IMR-90 (cell line): ENCODE measurements around the gene ADAMTS6. TPM values are rescaled to one million over a fixed set of nuclear protein-coding genes. Genes with fewer than 3 reads are reported as not detected.
A peak's percentile ranks its signal among the peaks of the same experiment; 100 is the strongest.

ENCODE experiments used
- ATAC-seq: fragments of 200-7000 bp; cut with Tn5 transposase; 2 replicates; pipeline ENCODE4 v1.9.1; 2020; ENCODE audit warnings: low read depth, mild to moderate bottlenecking, moderate library complexity
- BruUV-seq: library from RNA; stranded (reverse); fragments of 400-500 nt; replicated peaks from 2 replicates; lab custom pipeline; 2021; lab: Mats Ljungman, UMichigan
- CTCF ChIA-PET: fragments of 300-600 bp; formaldehyde crosslinking; extraction: SDS; loops from one replicate; lab custom pipeline; 2021; ENCODE audit warnings: antibody characterized with exemption; lab: Yijun Ruan, JAX
- POLR2A ChIA-PET: fragments of 300-600 bp; sonication (Branson Sonifier 250); formaldehyde crosslinking; loops from one replicate; lab custom pipeline; 2022; ENCODE audit warnings: antibody characterized with exemption; ENCODE audit not compliant: unreplicated experiment; lab: Charles Lee
- DNase-seq: peaks from one replicate; pipeline ENCODE4 v3.0.0; 2013
- H2AFZ ChIP-seq: replicated peaks from 2 replicates; pipeline ENCODE3; 2013; ENCODE audit warnings: low read length, mild to moderate bottlenecking; ENCODE audit not compliant: poor library complexity
- H2AK5ac ChIP-seq: 2 replicates; pipeline ENCODE4 v1.6.1; 2013; ENCODE audit warnings: low read depth, low read length, inconsistent platforms
- H2AK9ac ChIP-seq: replicated peaks from 2 replicates; pipeline ENCODE3; 2013; ENCODE audit warnings: mild to moderate bottlenecking, low read depth, low read length, moderate library complexity; ENCODE audit not compliant: poor library complexity
- H2BK120ac ChIP-seq: 2 replicates; pipeline ENCODE4 v1.6.1; 2013; ENCODE audit warnings: low read depth, low read length, inconsistent platforms
- H2BK15ac ChIP-seq: 3 replicates; pipeline ENCODE4 v1.6.1; 2013; ENCODE audit warnings: low read depth, low read length, inconsistent platforms
- H2BK20ac ChIP-seq: 2 replicates; pipeline ENCODE4 v1.6.1; 2013; ENCODE audit warnings: low read depth, mild to moderate bottlenecking, inconsistent platforms, low read length, moderate library complexity
- H2BK5ac ChIP-seq: 2 replicates; pipeline ENCODE4 v1.6.1; 2013; ENCODE audit warnings: mild to moderate bottlenecking, low read depth, low read length, inconsistent platforms; ENCODE audit not compliant: poor library complexity, severe bottlenecking
- H3K14ac ChIP-seq: replicated peaks from 2 replicates; pipeline ENCODE4 v1.6.1; 2013; ENCODE audit warnings: low read depth, low read length, inconsistent platforms
- H3K18ac ChIP-seq: 2 replicates; pipeline ENCODE4 v1.6.1; 2013; ENCODE audit warnings: low read depth, low read length, control low read depth
- H3K23ac ChIP-seq: 2 replicates; pipeline ENCODE4 v1.6.1; 2013; ENCODE audit warnings: low read depth, low read length, inconsistent platforms
- H3K27ac ChIP-seq: 2 replicates; pipeline ENCODE4 v1.5.1; 2013; ENCODE audit warnings: mild to moderate bottlenecking, control low read depth, low read length; ENCODE audit not compliant: insufficient read depth
- H3K27me3 ChIP-seq: 2 replicates; pipeline ENCODE4 v1.6.1; 2013; ENCODE audit warnings: low read length; ENCODE audit not compliant: control insufficient read depth, insufficient read depth
- H3K36me3 ChIP-seq: 2 replicates; pipeline ENCODE4 v1.6.1; 2013; ENCODE audit warnings: low read length, mixed read lengths; ENCODE audit not compliant: control insufficient read depth, insufficient read depth
- H3K4ac ChIP-seq: 2 replicates; pipeline ENCODE4 v1.6.1; 2013; ENCODE audit warnings: low read depth, low read length, inconsistent platforms
- H3K4me1 ChIP-seq: 2 replicates; pipeline ENCODE4 v1.6.1; 2013; ENCODE audit warnings: low read length, mixed read lengths; ENCODE audit not compliant: control insufficient read depth, insufficient read depth
- H3K4me2 ChIP-seq: 2 replicates; pipeline ENCODE4 v1.6.1; 2013; ENCODE audit warnings: low read depth, mild to moderate bottlenecking, control low read depth, low read length, moderate library complexity
- H3K4me3 ChIP-seq: 2 replicates; pipeline ENCODE4 v1.5.1; 2013; ENCODE audit warnings: low read depth, mild to moderate bottlenecking, control low read depth, low read length, moderate library complexity; ENCODE audit not compliant: insufficient read depth
- H3K56ac ChIP-seq: 2 replicates; pipeline ENCODE4 v1.6.1; 2013; ENCODE audit warnings: low read length, inconsistent platforms; ENCODE audit not compliant: insufficient read depth; ENCODE audit errors: extremely low read depth
- H3K79me1 ChIP-seq, 2 experiments: 2 replicates each; pipeline ENCODE4 v1.6.1; 2013; ENCODE audit warnings: low read length in 2 of 2, inconsistent platforms in 1 of 2, low read depth in 1 of 2
- H3K9ac ChIP-seq: 2 replicates; pipeline ENCODE4 v1.6.1; 2013; ENCODE audit warnings: low read depth, low read length, control low read depth
- H3K9me1 ChIP-seq: 2 replicates; pipeline ENCODE4 v1.6.1; 2013; ENCODE audit warnings: low read length, inconsistent platforms; ENCODE audit not compliant: insufficient read depth
- H3K9me3 ChIP-seq: 2 replicates; pipeline ENCODE4 v1.6.1; 2013; ENCODE audit warnings: low read length; ENCODE audit not compliant: control insufficient read depth, insufficient read depth
- H4K20me1 ChIP-seq: 2 replicates; pipeline ENCODE4 v1.6.1; 2013; ENCODE audit warnings: low read length, inconsistent platforms; ENCODE audit not compliant: insufficient read depth
- H4K5ac ChIP-seq: 2 replicates; pipeline ENCODE4 v1.6.1; 2013; ENCODE audit warnings: mild to moderate bottlenecking, low read depth, low read length, control low read depth
- H4K8ac ChIP-seq, 2 experiments: 2 replicates each; pipeline ENCODE4 v1.6.1; 2013; ENCODE audit warnings: low read depth in 2 of 2, low read length in 2 of 2, control low read depth in 1 of 2, inconsistent platforms in 1 of 2
- H4K91ac ChIP-seq: 2 replicates; pipeline ENCODE4 v1.6.1; 2013; ENCODE audit warnings: low read depth, low read length, inconsistent platforms; ENCODE audit not compliant: insufficient read depth
- BHLHE40 ChIP-seq: fragments of 150-350 bp; IDR thresholded peaks from 2 replicates; pipeline ENCODE4 v1.6.1; 2016; ENCODE audit warnings: mild to moderate bottlenecking, low read depth, low read length
- CEBPB ChIP-seq: IDR thresholded peaks from 2 replicates; pipeline ENCODE4 v1.6.1; 2012; ENCODE audit warnings: low read depth, low read length, improper control_type of control experiment
- CHD1 ChIP-seq: IDR thresholded peaks from 2 replicates; pipeline ENCODE4 v1.6.1; 2012; ENCODE audit warnings: low read depth, low read length, improper control_type of control experiment
- CTCF ChIP-seq: conservative IDR thresholded peaks from 2 replicates; pipeline ENCODE4 v1.5.1; 2012; ENCODE audit warnings: mild to moderate bottlenecking, low read depth, low read length, improper control_type of control experiment
- ELK1 ChIP-seq: fragments of 150-350 bp; IDR thresholded peaks from 2 replicates; pipeline ENCODE4 v1.6.1; 2016; ENCODE audit warnings: low read depth, mild to moderate bottlenecking, low read length, moderate library complexity, borderline replicate concordance
- FOS ChIP-seq: fragments of 150-350 bp; IDR thresholded peaks from 2 replicates; pipeline ENCODE4 v1.6.1; 2016; ENCODE audit warnings: low read depth, low read length
- MAFK ChIP-seq: IDR thresholded peaks from 2 replicates; pipeline ENCODE4 v1.6.1; 2012; ENCODE audit warnings: low read depth, low read length, improper control_type of control experiment
- MAZ ChIP-seq: IDR thresholded peaks from 2 replicates; pipeline ENCODE4 v1.6.1; 2012; ENCODE audit warnings: low read depth, mild to moderate bottlenecking, low read length, improper control_type of control experiment, moderate library complexity, borderline replicate concordance
- MXI1 ChIP-seq: IDR thresholded peaks from 2 replicates; pipeline ENCODE4 v1.6.1; 2012; ENCODE audit warnings: low read depth, mild to moderate bottlenecking, low read length, moderate library complexity, borderline replicate concordance
- NFE2L2 ChIP-seq: fragments of 150-350 bp; IDR thresholded peaks from 2 replicates; pipeline ENCODE4 v1.6.1; 2016; ENCODE audit warnings: low read depth, mild to moderate bottlenecking, low read length
- POLR2A ChIP-seq: IDR thresholded peaks from 2 replicates; pipeline ENCODE4 v1.6.1; 2012; ENCODE audit warnings: mild to moderate bottlenecking, low read depth, low read length
- RAD21 ChIP-seq: IDR thresholded peaks from 2 replicates; pipeline ENCODE4 v1.6.1; 2012; ENCODE audit warnings: low read length, improper control_type of control experiment
- RCOR1 ChIP-seq: IDR thresholded peaks from 2 replicates; pipeline ENCODE4 v1.6.1; 2012; ENCODE audit warnings: mild to moderate bottlenecking, low read length, improper control_type of control experiment; ENCODE audit not compliant: insufficient replicate concordance
- RFX5 ChIP-seq: IDR thresholded peaks from 2 replicates; pipeline ENCODE4 v1.8.0; 2012; ENCODE audit warnings: low read depth, mild to moderate bottlenecking, low read length, moderate library complexity
- SMC3 ChIP-seq: fragments of 150-350 bp; IDR thresholded peaks from 2 replicates; pipeline ENCODE4 v1.6.1; 2016; ENCODE audit warnings: low read depth, mild to moderate bottlenecking, antibody characterized with exemption, low read length, moderate library complexity
- USF2 ChIP-seq: fragments of 150-350 bp; IDR thresholded peaks from 2 replicates; pipeline ENCODE4 v1.6.1; 2017; ENCODE audit warnings: mild to moderate bottlenecking, antibody characterized with exemption, low read length, low read depth
- WGBS, 2 experiments: methylation state at CpG; one replicate each; pipeline versions ENCODE4 v1.1.5 to v1.1.7; 2013; ENCODE audit warnings: missing lambda C conversion rate in 2 of 2; ENCODE audit not compliant: insufficient read length in 1 of 2; ENCODE audit errors: extremely low coverage in 2 of 2; 5-methylcytosine and 5-hydroxymethylcytosine counted together
- dilution Hi-C: fragments of 300-500 bp; cut with HindIII; formaldehyde crosslinking; loops from one replicate; pipeline ENCODE4 v1.14.3; 2018; ENCODE audit warnings: low sequenced_read_pairs; ENCODE audit not compliant: unreplicated experiment
- in situ Hi-C: fragments of 300-500 bp; cut with MboI; formaldehyde crosslinking; loops from 3 replicates; pipeline ENCODE4 v1.14.3; 2019; ENCODE audit warnings: low sequenced_read_pairs, inconsistent platforms, mixed read lengths
- intact Hi-C: fragments of 100-400 bp; cut with micrococcal nuclease; formaldehyde crosslinking; loops from 2 replicates; pipeline ENCODE4 v1.10.0; 2022
- polyA plus RNA-seq, 3 experiments: library from polyadenylated mRNA; depleted of rRNA; stranded (reverse); fragments of >200 nt; gene quantifications; 2 replicates each; pipeline ENCODE4 v1.2.3, GENCODE V29; 2012; ENCODE audit warnings: low replicate concordance in 1 of 3
- total RNA-seq: library from RNA; depleted of rRNA; stranded (reverse); fragments of >200 nt; gene quantifications from 2 replicates; pipeline ENCODE4 v1.2.3, GENCODE V29; 2012

Gene ADAMTS6
- total and polyA plus RNA-seq, 2 of the 4 experiments (the other 2 are of a cell fraction): 23.9 to 173 TPM

GRCh38 chr5:65462139-65462705 is 19.5 kb downstream of the ADAMTS6 start:
- no peak overlapping the region for H3K4me3 ChIP-seq
- peak overlapping the region; percentile 10; the same call in 1 of the 2 replicates for H3K4me2 ChIP-seq
- no peaks in the 10 kb centered on the region for H3K27me3 ChIP-seq
- no peak overlapping the region for H3K18ac ChIP-seq
- in situ Hi-C loops: no loop called here
- no peak overlapping the region for H3K4ac ChIP-seq
- no peak overlapping the region for H3K9ac ChIP-seq
- H3K4me1 ChIP-seq: peaks cover 1% of the 10 kb centered on the region; the same call in 1 of the 2 replicates
- CTCF ChIA-PET: interaction anchor here (0.6 kb wide), 1 partner anchor 282 kb away, joined by 5 read pairs; no protein-coding TSS in a partner anchor
- H3K14ac ChIP-seq: no peak overlapping the region
- no peak overlapping the region for H2AK5ac ChIP-seq
- no peak overlapping the region for H3K23ac ChIP-seq
- POLR2A ChIA-PET: no interaction called here
- no peaks in the 10 kb centered on the region for H4K20me1 ChIP-seq
- dilution Hi-C loops: no loop called here
- no peak overlapping the region for H2BK15ac ChIP-seq
- no peak overlapping the region for H2BK120ac ChIP-seq
- intact Hi-C loops: no loop called here
- BruUV-seq: no TSS peak
- peak; percentile 65 for ATAC-seq
- no peak overlapping the region for H2AFZ ChIP-seq
- peak; percentile 44 for DNase-seq
- H4K8ac ChIP-seq: no peak overlapping the region
- no peaks in the 10 kb centered on the region; the same call in 1 of the 2 replicates for H3K9me1 ChIP-seq
- no peak overlapping the region for H2BK20ac ChIP-seq
- H3K56ac ChIP-seq: no peak overlapping the region
- WGBS, 2 experiments: no CpG with 5 or more reads among the region's 3 CpGs
- H3K36me3 ChIP-seq: peaks cover 11% of the 10 kb centered on the region
- no peaks in the 10 kb centered on the region for H3K9me3 ChIP-seq
- no peak for TF ChIP-seq BHLHE40
- TF ChIP-seq MAFK: no peak
- TF ChIP-seq SMC3: no peak
- no peak for TF ChIP-seq CHD1
- TF ChIP-seq CEBPB: no peak
- TF ChIP-seq CTCF: no peak
- no peak for TF ChIP-seq FOS
- TF ChIP-seq MXI1: no peak
- no peak for TF ChIP-seq ELK1
- no peak for TF ChIP-seq NFE2L2
- TF ChIP-seq RFX5: no peak
- TF ChIP-seq USF2: no peak
- TF ChIP-seq RAD21: no peak
- no peak for TF ChIP-seq POLR2A
- TF ChIP-seq RCOR1: no peak
- TF ChIP-seq MAZ: no peak
- no peak overlapping the region for H4K5ac ChIP-seq
- no peak overlapping the region for H4K91ac ChIP-seq
- H3K27ac ChIP-seq: no peak overlapping the region
- H2BK5ac ChIP-seq: peak overlapping the region; percentile 5
- H2AK9ac ChIP-seq: no peak overlapping the region
- peaks cover 35 to 46% of the 10 kb centered on the region in 2 experiments for H3K79me1 ChIP-seq
